HG03060 (cell line): ENCODE measurements around the gene PITX1.

Experiments
- ATAC-seq: cut with Tn5 transposase; IDR thresholded peaks from one replicate; pipeline ENCODE4 v1.9.1; 2021; ENCODE audit warnings: low read depth, moderate number of reproducible peaks; ENCODE audit not compliant: unreplicated experiment

The PITX1 gene

GRCh38 chr5:135062216-135063055, 28.4 kb upstream of the PITX1 start:
- no peak for ATAC-seq

DNA sequence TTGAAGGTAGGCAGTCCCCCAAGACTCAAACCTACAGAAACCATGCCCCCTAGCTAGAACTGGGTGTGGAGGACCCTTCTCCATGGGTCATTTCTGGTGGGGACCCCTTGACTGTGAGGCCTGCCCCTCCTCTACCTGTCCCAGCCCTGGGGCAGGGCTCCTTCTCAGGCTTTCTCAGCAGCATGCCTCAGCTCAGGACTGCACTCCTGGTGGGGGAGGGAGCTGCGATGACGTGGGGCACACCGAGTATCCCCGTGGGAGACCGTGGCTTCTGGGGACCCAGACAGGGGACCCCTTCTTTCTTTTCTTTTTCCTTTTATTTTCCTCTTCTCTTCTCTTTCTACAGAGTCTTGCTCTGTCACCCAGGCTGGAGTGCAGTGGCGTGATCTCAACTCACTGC, 27.0 kb upstream of the PITX1 start:
- no peak for ATAC-seq

GRCh38 chr5:135060021-135060420, 26.0 kb upstream of the PITX1 start:
- ATAC-seq: no peak

DNA sequence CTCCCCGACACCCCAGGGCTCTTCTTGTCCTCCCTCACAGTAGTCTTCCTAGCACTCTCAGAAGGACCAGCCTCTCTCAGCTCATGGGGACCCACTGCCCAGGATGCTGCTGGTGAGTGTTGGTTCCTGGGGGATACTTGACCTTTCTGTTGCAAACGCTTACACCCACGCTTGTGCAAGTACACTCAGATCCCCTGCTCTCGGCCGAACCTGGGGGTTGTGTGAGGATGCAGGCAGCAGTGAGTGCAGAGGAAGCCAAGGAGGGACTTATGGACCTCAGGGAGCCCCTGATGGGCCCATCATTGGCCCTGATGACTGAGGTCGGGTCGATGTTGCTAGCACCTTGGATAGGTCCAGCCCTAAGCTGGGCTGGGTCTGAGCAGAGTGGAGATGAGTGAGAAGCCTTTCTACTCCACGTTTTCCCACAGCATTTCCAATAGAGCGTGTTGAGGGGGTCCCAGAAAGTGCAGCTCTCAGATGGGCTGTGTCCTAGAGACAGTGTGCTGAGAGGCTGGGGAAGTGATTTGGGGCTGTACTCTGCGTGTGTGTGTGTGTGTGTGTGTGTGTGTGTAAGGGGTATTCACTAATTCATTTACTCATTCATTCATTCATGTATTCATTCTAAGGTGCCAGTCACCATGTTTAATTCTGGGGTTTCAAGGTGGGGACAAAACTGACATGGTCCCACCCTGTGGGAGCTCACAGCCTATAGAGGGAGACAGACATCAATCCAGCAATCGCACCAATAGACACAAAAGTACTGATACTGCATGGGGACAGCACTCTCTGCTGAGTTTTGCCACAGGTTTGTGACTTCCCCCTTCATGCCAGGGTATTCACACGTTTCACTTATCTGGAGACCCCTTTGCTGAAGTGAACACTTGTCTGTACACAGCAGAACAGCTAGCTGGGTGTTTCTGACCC, 25.2 kb upstream of the PITX1 start:
- no peak for ATAC-seq

DNA sequence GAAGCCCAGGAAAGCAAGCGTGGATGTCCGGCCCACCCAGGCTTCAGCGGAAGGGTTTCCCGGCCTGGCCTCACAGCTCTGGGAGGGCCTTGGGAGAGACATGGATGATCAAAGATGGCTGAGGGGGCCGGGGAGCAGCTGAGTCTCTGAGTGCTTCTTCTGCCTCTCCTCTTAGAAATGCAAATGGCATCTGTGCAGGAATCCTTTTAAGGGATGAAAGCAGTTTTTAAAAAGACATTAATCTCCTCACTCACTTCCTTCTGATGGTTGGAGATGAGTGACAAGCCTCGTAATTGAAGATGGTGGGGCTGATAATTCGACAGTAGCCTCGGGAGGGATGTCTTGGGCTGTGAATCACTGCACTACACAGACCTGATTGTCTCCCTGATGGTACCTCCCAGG, 24.3 kb upstream of the PITX1 start:
- no peak for ATAC-seq

GRCh38 chr5:135057233-135057632, 23.2 kb upstream of the PITX1 start:
- no peak for ATAC-seq

DNA sequence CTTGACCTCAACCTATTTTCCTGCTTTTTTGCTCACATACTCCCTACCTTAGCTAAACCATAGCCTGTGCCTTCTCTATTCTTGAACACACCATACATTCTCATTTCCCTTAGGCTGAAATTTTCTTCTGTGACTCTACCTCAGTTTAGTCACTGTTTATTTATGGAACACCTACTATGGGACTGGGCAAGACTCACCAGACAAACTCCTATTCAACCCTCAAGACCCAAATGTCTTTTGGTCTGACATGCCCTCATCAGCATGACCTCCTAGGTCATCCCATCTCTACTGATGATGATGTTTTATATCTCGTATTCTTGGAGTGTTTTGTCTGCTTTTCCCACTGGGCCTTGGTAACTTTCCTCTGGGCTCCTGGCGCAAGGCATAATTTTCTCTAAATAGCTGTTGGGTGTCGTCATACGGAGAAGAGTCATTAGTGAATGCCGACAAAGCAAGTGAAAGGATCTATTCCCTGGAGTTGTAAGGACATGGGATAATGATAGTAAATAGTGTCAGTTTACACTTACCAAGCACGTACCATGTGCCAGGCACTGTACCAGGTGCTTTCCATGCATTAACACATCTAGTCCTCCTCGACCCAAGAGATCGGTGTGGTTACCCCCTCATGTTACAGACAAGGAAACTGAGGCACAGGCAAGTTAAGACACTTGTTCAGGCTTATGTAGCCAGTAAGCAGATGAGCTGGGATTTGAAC, 22.4 kb upstream of the PITX1 start:
- no peak for ATAC-seq

DNA sequence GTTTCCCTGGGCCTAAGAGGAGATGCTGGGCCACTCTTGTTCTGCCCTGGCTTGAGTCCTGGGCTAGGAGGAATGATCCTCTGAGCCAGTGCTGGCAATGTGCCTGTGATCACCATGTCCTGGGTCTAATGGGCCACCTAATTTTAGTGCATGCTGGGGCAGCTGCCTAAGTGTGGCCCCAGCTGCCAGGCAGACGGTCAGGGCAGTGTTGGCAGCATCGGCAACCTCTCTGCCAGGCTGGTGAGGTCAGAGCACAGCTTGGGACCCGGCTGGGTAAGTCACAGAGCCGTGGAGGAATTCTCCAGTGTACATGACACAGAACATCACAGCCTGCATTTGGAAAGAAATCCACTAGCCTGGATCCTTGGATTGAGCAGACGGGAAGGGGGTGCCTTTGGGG, 21.4 kb upstream of the PITX1 start:
- ATAC-seq: no peak

GRCh38 chr5:135054546-135054945, 20.5 kb upstream of the PITX1 start:
- no peak for ATAC-seq

GRCh38 chr5:135053989-135054388, 20.0 kb upstream of the PITX1 start:
- ATAC-seq: no peak

DNA sequence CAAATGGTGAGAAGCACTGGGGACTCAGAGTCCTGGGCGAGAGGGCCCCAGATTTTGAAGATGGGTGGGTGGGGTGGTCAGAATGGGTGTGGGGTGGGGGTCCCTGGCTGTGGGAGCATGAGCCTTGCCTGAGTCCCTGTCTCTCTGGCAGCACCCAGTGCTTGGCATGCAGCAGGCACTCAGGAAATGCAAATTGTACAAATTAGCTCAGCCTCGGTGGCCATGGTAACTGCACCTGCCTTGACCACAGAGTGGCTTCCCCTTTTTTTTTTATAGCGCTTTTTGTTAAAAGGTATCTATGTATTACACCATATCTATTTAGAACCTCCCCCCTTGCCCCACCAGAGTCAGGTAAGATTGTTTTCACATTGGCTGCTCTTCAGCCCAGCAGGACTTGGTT, 19.2 kb upstream of the PITX1 start:
- peak; percentile 88 for ATAC-seq

DNA sequence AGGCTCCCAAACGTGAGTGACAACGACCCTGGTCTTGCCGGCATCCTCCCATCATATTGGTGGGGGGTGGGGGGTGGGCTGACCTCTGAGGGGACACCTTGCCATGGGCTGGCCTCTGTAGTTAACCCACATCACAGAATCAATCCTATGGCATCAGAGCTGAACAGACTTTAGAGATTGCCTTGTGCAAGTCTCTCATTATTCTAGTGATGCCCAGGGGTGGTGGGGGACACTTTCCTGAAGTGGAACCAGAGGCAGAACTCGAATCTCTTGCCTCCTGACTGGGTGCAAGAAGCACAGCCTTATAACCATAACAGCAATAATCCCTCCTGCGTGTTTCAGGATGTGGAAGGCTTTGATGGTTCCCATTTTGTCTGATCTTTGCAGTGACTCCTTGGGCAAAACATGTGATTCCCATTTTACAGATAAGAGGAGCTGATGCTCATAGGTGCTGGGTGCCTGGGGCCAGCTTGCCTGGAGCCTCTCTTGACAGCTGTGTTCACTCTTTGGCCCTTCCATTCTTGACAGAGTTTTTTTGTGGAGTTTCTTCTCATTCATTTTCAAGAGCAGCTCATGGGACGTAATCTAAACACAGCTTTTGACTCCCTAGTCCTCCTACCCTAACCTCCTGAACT, 18.6 kb upstream of the PITX1 start:
- no peak for ATAC-seq

DNA sequence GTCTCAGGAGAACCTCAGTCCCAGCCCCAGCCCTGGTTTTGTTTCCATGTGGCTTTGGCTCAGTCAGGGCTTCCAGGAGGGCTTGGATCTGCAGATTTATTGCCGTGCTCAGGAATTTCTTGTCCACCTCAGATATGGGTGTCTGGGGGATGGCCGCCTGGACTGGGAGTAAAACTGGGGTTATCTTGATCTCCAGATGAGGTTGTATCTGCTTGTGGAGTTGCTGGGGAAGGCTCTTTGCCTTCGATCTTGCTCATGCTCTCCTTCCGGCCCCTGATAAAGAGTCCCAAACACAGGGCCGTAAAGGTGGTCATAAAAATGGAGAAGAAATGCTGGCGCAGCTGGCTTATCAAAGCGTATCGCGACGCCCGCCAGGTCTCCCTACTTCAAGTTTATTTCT, 17.8 kb upstream of the PITX1 start:
- no peak for ATAC-seq

GRCh38 chr5:135051399-135051798, 17.4 kb upstream of the PITX1 start:
- ATAC-seq: no peak

GRCh38 chr5:135050244-135050767, 16.3 kb upstream of the PITX1 start:
- ATAC-seq: no peak

GRCh38 chr5:135048930-135049329, 14.9 kb upstream of the PITX1 start:
- ATAC-seq: no peak

- no peak for ATAC-seq
Observed at GRCh38 chr5:135048286-135048685, 14.3 kb upstream of the PITX1 start.

DNA sequence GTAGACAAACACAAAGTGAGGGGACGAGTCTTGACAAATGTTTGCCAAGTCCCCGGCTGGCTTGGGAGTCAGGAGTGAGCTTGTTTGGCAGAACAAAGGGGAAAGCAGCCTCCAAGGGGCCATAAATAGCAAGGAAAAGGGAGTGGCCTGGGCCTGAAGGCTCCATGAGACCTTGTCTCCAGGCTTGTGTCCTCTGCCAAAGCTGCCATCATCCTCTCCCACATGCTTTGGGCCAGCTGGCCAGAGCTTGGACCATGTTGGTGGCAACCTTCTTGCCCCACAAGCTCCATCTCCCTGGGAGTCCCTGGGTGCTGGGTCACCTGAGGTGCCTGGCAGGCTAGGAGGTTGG, 13.3 kb upstream of the PITX1 start:
- no peak for ATAC-seq

DNA sequence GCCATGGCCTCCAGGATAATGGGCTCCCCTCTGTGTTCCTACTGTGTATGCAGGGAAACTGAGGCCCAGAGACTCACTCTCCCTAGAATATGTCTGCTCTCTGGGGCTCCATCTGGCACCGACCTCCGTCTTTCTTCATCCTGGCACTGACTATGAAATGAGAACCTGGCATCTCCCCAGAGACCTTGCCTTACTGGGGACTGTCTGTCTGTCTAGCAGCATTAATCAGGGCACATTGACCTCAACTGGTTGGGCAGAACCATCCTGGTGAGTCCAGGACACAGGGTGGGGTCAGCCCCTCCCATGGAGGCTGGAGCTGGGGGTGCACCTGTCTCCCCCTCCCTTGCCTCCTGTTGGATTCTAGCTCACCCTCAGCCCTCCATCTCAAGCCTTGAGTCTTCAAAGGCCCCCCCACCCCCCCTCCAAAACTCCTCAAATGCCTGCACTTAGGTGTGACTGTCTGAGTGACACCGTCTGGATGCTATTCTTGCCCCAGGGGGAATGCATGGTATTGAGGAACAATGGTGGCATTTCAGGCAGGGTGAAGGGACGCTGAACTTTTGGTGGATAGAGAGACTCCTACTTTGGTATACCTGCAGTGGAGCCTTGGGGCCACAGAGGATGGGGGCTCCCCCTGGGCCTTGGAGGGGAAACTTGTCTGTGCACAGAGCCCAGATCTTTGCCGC, 12.8 kb upstream of the PITX1 start:
- ATAC-seq: no peak

GRCh38 chr5:135045488-135045887, 11.5 kb upstream of the PITX1 start:
- no peak for ATAC-seq
